ENCODE results near the gene PAM16.
"Not testable (repeated sequence)": the region's sequence is repeated elsewhere in the genome, so short reads cannot be mapped to it uniquely, and the experiment has no call there.

Gene PAM16

DNA sequence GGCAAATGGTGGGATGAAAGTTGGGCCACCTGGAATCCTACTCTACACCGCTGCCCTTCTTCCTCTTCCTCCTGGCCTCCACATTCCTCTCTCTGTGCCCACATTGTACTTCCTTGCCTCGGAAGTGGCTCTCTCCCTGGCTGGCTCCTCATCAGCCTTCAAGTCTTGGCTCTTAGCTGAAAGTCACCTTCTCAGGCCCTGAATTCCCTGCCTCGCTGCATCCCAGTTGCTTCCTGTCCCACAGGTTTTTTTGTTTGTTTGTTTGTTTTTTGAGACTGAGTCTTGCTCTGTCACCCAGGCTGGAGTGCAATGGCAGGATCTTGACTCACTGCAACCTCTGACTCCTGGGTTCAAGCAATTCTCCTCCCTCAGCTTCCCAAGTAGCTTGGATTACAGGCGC, 2.6 kb upstream of the PAM16 start:
- FAIRE-seq (no peak), DNase-seq (ENCODE audit: low spot score) (no peak)

DNA sequence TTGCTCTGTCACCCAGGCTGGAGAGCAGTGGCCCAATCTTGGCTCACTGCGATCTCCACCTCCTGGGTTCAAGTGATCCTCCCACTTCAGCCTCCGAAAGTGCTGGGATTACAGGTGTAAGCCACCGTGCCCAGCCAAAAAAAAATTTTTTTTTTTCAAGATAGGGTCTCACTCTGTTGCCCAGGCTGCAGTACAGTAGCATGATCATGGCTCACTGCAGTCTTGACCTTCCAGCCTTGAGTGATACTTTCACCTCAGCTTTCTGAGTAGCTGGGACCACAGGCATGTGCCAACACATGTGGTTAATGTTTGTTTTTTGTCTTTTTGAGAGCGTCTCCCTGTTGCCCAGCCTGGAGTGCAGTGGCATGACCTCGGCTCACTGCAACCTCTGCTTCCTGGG, 1.7 kb upstream of the PAM16 start:
- no peak for DNase-seq (ENCODE audit: low spot score)
- no peak for FAIRE-seq

DNA sequence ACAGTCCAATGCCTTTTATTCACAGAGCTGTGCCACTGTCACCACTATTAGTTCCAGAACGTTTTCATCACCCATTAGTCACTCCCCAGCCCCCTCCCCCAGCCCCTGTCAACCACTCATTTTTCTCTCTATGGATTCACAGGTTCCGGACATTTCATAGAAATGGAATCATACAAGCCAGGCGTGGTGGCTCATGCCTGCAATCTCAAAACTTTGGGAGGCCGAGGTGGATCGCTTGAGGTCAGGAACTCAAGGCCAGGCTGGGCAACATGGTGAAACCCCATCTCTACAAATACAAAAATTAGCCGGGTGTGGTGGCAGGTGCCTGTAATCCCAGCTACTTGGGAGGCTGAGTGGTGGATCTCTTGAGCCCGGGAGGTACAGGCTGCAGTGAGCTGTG, 759 bp upstream of the PAM16 start:
- FAIRE-seq, result no peak
- peak; percentile 37 for DNase-seq (ENCODE audit: low spot score)

DNA sequence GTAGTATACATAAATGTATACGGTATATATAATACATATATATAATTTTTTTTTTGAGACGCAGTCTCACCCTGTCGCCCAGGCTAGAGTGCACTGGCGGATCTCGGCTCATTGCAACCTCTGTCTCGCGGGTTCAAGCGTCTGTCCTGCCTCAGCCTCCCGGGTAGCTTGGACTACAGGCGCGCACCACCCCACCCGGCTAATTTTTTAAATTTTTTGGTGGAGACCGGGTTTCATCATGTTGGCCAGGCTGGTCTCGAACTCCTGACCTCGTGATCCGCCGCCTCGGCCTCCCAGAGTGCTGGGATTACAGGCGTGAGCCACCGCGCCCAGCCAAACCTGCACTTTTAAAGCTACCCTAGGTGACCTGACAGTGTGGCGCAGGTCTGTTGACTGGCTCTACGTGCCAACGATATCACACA, 745 bp downstream of the PAM16 start:
- no peak for DNase-seq (ENCODE audit: low spot score)
- FAIRE-seq, result no peak

DNA sequence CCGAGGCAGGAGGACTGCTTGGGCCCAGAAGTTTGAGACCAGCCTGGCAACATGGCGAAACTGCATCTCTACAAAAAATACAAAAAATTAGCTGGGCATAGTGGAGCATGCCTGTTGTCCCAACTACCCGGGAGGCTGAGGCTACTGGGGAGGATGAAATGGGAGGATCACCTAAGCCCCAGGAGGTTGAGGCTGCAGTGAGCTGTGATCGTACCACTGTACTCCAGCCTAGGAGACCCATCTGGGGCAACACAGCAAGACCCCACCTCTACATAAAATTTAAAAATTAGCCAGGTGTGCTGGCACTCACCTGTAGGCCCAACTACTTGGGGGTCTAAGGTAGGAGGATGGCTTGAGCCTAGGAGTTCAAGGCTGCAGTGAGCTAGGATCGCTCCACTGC, 1.8 kb downstream of the PAM16 start:
- DNase-seq (ENCODE audit: low spot score), result no peak
- no peak for FAIRE-seq

DNA sequence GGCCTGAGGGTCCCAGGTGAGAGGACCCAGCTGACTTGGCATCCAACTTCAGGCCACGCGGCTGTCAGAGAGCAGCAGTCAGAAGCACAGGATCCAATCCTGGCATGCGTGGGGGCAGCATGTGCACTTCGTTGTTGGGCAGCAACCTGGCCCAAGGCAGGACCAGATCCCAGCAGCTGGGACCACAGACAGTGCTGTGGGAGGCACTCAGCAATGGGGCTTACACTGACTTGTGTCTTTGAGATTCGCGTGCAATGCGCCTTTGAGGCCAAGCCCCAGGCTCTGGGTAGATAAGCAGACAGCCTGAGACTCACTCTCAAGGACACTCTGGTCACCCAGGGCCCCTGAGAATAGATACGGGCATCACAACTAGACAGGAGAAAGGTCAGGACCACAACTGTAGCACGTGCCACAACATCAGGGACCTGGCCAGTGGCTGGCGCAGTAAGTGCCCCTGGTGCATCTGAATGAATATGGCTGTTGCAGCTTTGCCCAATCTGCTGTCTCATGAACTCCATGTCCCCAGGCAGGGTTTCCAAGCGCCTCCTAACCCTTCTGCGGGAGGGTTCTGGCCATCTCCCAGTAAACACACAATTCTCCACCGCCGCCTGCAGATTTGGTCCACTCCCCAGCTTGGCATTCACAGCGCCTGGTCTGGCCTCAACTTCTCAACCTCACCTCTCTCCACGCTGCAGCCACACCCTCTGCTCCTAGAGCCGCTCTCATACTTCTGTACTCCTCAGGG, 3.2 kb downstream of the PAM16 start:
- DNase-seq (ENCODE audit: low spot score) (no peak), FAIRE-seq (no peak)

DNA sequence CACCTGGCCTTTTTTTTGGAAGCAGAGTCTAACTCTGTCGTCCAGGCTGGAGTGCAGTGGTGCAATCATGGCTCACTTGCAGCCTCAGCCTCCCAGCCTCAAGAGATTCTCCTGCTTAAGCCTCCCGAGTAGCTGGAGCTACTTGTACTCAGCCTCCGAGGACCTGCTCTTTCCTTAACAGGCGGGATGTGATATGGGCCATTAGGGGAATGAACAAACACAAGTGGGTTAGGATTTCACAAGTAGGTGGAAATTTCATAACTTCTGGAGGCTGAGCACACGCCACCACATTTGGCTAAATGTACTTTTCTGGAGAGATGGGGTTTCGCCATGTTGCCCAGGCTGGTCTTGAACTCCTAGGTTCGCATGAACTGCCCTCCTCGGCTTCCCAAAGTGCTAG, 4.1 kb downstream of the PAM16 start:
- DNase-seq (ENCODE audit: low spot score) (no peak), FAIRE-seq (no peak)

DNA sequence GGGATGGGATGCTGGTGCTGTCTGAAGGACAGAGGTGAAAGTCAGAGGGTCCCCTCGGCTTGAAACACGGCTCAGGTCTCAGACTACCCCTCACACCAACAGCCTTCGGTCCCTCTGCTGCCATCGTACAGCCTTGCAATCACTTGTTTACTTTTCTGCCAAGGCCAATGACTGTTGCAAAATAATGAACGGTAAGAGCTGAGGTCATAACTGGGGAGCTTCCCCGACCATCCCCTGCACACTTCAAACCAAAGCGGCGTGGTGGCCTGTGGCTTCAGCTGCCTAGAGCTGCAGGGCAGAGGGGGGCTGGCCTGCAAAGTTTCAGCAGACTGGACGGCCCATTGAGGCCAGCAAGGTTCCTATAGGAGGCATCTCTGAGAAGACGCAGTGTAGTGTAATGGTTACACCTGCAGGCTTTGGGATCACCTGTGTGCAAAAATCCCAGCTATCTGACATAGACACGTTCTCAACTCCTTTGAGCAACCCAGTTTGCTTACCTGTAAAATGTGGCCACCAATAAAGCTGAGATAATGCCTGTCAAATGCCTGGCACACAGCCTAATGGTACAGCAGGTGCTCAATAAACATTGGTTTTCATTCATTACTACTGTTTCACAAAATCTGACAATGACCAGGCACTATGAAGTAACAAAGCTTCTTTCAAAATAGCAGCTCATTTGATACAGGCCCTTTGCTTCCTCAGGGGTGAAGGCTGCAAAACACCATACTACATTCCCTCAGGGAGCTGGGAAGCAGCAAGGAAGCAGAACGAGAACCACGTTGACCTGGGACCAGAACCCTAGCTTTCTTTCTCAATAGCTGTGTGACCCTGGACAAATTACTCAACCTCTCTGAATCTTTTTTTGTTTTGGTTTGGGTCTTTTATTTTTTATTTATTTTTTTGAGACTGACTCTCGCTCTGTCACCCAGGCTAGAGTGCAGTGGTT, 5.0 kb downstream of the PAM16 start:
- DNase-seq (ENCODE audit: low spot score) (no peak), FAIRE-seq (no peak)

DNA sequence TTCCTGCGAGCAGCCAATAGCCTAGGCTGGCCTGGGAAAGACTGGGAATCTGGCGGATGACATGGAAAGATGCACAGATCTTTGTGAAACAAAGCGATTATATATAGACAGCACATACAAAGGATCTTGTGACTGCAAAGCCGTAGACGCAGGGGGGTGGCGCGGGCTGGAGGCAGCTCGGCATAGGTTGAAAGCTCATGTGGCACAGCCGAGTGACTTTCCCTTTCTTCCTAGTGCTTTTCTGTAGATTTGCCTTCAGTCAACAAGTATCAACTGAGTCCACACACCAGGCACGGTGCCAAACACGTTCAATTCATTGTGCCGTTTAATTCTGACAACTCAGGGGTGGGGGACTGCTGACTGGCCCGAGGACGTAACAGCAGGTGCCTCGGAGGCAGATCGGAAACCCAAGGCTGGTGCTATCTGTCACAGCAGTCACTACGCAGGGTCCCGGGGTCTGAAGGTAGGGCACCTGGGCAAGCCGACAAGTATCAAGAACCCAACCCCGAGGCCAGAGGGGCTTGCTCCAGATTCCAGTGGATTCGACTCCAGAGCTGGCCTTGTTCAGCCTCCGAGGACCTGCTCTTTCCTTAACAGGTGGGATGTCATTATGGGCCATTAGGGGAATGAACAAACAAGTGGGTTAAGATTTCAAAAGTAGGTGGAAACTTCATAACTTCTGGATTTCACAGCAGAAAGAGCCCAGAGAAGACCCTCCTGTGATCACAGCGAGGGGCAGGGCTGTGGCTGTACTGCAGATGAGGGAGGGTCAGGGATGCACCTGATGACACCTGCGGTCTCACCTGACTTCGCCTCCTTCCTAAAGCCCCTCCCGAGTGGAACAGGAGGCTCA, 5.9 kb downstream of the PAM16 start:
- no peak for FAIRE-seq
- DNase-seq (ENCODE audit: low spot score), result no peak

DNA sequence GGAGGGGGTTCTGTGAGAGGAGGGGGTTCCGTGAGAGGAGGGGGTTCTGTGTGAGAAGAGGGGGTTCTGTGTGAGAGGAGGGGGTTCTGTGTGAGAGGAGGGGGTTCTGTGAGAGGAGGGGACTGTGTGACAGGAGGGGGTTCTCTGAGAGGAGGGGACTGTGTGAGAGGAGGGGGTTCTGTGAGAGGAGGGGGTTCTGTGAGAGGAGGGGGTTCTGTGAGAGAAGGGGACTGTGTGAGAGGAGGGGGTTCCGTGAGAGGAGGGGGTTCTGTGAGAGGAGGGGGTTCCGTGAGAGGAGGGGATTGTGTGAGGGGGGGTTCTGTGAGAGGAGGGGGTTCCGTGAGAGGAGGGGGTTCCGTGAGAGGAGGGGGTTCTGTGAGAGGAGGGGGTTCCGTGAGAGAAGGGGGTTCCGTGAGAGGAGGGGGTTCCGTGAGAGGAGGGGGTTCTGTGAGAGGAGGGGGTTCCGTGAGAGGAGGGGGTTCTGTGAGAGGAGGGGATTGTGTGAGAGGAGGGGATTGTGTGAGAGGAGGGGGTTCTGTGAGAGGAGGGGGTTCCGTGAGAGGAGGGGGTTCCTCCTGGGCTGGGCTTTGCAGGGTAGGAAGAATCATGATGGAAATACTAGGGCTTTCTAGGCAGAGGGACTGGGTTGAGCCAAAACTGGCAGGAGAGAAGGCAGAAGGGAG, 6.7 kb downstream of the PAM16 start:
- FAIRE-seq; DNase-seq (ENCODE audit: low spot score): not testable (repeated sequence)

DNA sequence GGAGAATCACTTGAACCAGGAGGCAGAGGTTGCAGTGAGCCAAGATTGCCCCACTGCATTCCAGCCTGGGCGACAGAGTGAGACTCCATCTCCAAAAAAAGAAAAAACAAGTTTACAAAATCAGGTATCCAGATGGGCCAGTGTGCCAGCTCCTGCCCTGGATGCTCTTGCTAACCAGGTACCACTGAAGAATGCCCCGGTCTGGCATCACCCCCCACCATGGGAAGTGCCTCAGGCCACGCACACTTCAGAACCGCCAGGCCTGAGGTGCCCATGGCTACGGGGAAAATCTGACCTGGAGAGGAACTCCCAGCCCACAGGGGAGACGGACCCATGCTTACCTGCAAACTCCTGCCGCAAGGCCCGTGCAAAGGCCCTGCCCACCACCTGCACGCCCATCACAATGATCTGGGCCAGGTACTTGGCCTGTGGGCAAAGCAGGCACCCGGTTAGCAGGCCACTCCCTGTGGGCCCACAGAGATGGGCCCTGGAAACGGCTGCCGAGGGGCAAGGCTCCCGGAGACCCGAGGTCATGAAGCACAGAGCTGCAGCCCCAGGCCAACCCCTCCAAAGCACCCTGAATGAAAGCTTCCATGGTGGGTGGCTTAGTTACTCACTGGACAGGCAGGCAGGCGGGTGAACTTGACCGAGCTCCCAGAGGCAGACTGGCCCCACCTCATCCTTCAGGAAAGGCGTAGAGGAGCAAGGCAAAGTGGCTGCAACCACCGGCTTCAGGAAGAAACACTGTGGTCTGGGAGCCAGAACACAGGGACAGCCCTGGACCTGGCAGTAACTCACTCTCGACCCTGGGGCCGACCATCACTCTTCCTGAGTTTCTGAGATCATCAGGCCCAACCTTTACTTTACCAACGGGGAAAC, 8.0 kb downstream of the PAM16 start:
- FAIRE-seq, result no peak
- DNase-seq (ENCODE audit: low spot score), result no peak

DNA sequence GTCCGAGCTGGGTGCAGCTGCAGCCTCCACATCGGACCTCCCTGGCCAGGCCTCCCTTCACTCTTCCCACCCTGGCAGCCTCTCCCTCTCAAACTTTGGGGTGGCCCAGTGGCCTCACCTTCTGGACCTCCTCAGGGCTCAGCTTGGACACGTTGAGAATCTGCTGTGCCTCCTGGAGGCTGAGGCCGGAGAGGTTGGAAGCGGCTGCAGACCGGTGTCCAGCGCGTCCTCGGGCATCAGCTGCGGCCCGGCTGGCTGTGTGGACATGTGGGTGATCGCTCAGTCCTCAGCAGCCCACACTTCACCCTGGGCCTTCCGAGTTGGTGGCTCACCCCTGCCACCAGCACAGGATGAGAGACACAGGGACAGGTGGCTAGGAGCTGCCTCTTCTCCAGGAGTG, 9.9 kb downstream of the PAM16 start:
- FAIRE-seq (no peak), DNase-seq (ENCODE audit: low spot score) (no peak)

DNA sequence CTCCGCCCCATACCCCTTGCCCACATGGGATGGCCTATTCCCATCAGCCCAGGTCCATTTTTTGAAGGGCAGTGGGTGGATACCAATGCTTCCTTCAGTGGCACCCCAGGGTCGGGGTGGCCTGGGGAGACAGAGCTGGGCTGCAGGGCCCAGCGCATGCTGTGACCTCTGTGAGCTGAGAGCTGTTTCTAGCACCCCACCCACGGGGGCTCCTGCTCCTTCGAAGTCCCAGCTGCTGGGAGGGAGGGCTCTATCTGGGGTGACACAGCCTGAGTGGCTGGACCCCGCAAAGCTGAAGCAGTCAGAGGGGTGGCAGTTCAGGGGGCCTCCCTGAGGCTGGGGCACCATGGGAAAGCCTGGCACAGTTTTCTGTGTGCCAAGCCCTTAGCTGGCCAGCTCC, 10.7 kb downstream of the PAM16 start:
- FAIRE-seq (no peak), DNase-seq (ENCODE audit: low spot score) (no peak)

DNA sequence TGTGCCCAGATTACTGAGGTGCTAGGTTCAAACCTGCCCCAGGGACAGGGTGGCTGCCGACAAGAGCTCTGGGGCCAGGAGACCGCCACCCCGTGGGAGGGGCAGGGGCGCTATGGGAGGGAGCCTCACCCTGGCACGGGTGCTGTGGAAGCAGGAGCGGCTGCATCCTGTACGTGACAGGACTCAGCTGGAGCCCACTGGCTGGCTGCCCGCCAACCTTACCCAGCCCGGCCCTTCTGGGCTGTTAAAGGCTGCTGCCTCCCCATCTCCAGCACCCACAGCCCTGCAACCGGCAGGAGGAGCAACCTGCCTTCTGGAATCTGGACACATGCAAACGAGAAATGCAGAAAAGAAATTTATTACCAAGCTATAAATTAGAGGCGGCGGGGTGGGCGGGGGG, 11.2 kb downstream of the PAM16 start:
- DNase-seq (ENCODE audit: low spot score) (no peak), FAIRE-seq (no peak)

DNA sequence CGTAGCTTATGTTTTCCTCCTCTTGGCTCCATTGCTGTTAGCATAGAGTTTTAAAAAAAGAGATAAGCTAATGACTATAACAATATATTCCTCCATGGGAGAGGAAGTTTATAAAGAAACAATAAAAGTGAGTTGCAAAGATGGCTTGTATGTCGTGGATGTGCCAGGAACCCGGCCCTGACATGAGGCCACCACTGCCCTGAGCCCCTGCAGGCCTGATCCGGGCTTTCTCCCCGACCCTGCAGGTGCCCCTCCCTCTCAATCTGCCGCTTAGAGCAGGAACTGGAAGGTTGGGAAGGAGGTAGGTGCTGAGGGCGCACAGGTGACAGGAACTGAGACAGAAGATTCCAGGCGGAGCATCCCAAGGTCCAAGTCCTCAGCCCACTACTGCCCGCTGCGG, 11.7 kb downstream of the PAM16 start:
- DNase-seq (ENCODE audit: low spot score) (no peak), FAIRE-seq (no peak)

DNA sequence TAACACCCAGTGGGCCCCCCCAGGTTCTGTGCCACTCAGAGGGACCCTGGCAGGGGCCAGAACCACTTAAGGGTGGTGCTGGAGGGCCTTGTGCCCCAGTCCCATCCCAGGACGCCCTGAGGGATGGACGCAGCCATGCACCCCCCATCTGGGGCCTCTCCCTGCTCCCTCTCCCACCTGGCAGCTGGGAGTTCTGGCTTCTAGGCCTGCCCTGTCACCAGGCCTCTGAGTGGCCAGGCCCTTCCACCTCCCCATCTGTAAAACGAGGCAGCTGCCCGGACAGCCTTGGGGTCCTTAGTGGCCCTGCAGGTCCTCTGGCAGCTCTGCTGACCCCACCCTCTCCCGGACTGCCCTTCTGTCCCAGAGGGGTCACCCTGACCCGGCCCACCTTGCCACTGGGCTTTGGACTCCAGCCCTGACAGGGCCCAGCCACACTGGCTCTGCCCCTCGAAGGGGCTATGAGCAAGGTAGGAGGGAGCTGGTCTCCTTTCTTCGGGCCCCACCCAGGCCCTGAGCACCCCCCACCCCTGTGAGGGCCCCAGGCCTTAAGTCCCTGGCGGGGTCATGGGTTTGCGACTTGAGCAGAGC, 12.3 kb downstream of the PAM16 start:
- FAIRE-seq, result no peak

DNA sequence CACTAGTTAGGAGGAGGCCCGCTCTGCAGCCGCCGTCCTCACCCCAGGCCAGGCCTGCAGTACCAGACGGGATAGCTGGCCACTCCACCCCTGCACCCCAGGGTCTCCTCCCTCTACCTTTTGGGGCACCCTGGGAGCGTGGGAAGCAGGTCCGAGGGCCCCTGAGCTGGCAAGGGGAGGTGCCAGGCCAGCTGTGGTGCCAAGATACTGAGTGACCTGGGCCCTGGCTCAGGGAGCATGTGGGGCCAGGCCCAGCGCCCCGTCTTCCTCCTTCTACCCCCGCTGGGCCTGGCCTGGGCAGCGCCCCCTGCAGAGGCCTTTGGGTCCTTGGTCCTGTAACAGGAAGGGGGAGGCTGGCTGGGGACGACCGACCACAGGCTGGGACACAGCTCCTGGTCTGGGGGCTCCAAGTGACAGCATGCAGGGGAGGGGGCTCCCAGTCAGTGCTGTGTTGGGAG, 13.0 kb downstream of the PAM16 start:
- no peak for DNase-seq (ENCODE audit: low spot score)
- no peak for FAIRE-seq

More for the DNA sequence above, 12.3 kb downstream of the PAM16 start:
- DNase-seq (ENCODE audit: low spot score), result no peak

DNA sequence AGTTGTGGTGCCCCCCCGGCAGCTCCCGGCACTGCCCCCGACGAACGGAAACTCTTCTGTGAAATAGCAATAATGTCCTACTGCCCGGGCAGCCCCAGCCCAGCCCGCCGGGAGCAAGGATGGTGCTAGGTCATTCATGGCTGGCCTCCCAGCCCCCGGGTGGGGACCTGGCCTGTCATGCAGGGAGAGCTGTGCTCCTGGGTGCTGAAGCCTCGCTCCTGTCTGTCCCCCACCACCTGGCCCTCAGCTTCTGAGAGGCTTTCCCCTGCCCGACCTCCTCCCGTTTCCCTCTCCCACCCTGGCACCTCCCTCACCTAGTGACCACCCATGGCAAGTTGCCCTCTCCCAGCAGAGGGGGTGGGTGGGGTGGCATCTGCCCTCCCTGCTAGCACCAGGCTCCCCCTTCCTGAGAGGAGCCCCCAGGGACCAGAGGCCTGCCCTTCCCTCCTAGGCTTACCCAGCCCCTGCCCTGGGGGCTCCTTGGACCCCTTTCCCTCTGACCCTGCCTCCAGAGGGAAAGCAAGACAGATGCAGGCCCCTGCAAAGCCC, 13.5 kb downstream of the PAM16 start:
- DNase-seq (ENCODE audit: low spot score) (no peak), FAIRE-seq (no peak)

Data from RCC 7860 (cell line).